ENCODE measurements around the gene ACP2. TPM values are rescaled to one million over a fixed set of nuclear protein-coding genes. Genes with fewer than 3 reads are reported as not detected.
A peak's percentile ranks its signal among the peaks of the same experiment; 100 is the strongest.

Gene ACP2
- total RNA-seq, 2 donors from 2014 or later: 94.6 to 104 TPM

- no peak for DNase-seq (ENCODE audit: low spot score)
- no peak for TF ChIP-seq POLR2A (IDR thresholded peaks at IDR 0.05)
- TF ChIP-seq POLR2AphosphoS5 (IDR thresholded peaks at IDR 0.05): no peak
- no peak for TF ChIP-seq CTCF (IDR thresholded peaks at IDR 0.05)
- 87% methylated on average over 12 of the region's 12 CpGs for WGBS
- Histone ChIP-seq H3K4me1 (replicated peaks) (no peaks in the 10 kb centered on the region), H3K27ac (peak overlapping the region in 1 of 2 donors; percentile 39), H3K4me3 (no peak overlapping the region), H3K9me3 (no peaks in the 10 kb centered on the region), H3K27me3 (replicated peaks; ENCODE audit: insufficient read depth) (no peaks in the 10 kb centered on the region), H3K36me3 (peaks cover 0 to 8% of the 10 kb centered on the region in 2 donors)
- intact Hi-C loops (cut with DNase I): no loop called here
Measured at GRCh38 chr11:47235163-47235562, 13.5 kb downstream of the ACP2 start.

- no peaks in the 10 kb centered on the region for H3K4me1 ChIP-seq (replicated peaks)
- H3K27me3 ChIP-seq (replicated peaks; ENCODE audit: insufficient read depth): no peaks in the 10 kb centered on the region
- DNase-seq (ENCODE audit: low spot score): peak; percentile 79
- H3K36me3 ChIP-seq: peaks cover 0 to 3% of the 10 kb centered on the region in 2 donors
- 17% methylated on average over 12 of the region's 12 CpGs for WGBS
- TF ChIP-seq POLR2A (IDR thresholded peaks at IDR 0.05): no peak
- no peak for TF ChIP-seq CTCF (IDR thresholded peaks at IDR 0.05)
- TF ChIP-seq POLR2AphosphoS5 (IDR thresholded peaks at IDR 0.05): peak; percentile 49
- intact Hi-C loops (cut with DNase I): no loop called here
- H3K27ac ChIP-seq: peak overlapping the region; percentile 39 to 58
- no peaks in the 10 kb centered on the region for H3K9me3 ChIP-seq
- peak overlapping the region; percentile 13 to 29 for H3K4me3 ChIP-seq
Measured at GRCh38 chr11:47234669-47235100, 13.9 kb downstream of the ACP2 start.

GRCh38 chr11:47233989-47234668, 14.5 kb downstream of the ACP2 start:
- H3K27ac ChIP-seq: peak overlapping the region; percentile 39 to 58
- peak overlapping the region; percentile 13 to 29 for H3K4me3 ChIP-seq
- H3K27me3 ChIP-seq (replicated peaks; ENCODE audit: insufficient read depth): no peaks in the 10 kb centered on the region
- no peaks in the 10 kb centered on the region for H3K4me1 ChIP-seq (replicated peaks)
- H3K36me3 ChIP-seq: no peaks in the 10 kb centered on the region
- TF ChIP-seq POLR2AphosphoS5 (IDR thresholded peaks at IDR 0.05) (no peak), POLR2A (IDR thresholded peaks at IDR 0.05) (no peak), CTCF (IDR thresholded peaks at IDR 0.05) (peak in 1 of 4 experiments; percentile 24)
- H3K9me3 ChIP-seq: no peaks in the 10 kb centered on the region
- 28% methylated on average over 11 of the region's 11 CpGs for WGBS
- intact Hi-C loops (cut with DNase I): no loop called here
- no peak for DNase-seq (ENCODE audit: low spot score)

DNA sequence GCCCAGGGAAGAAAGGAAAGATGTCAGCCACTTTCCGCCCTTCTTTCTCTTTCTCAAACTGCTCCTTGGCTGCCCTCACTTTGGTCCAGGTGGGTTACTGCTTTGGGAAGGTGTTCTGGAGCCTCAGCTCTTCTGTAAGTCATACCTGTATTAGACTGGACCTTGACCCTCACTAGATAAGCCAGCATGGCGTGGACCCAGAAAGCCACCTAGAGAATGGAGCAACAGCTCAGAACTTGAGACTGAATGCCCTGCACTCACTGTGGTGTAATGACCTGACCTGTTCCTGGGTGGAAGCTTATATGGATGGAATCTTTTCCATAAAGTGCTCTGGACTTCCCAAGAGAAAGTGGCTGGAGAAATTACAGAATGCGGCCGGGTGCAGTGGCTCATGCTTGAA, 15.6 kb downstream of the ACP2 start:
- no peaks in the 10 kb centered on the region for H3K9me3 ChIP-seq
- intact Hi-C loops (cut with DNase I): no loop called here
- TF ChIP-seq CTCF (IDR thresholded peaks at IDR 0.05): no peak
- no peak for TF ChIP-seq POLR2AphosphoS5 (IDR thresholded peaks at IDR 0.05)
- no peak for DNase-seq (ENCODE audit: low spot score)
- H3K27ac ChIP-seq: no peak overlapping the region
- no peaks in the 10 kb centered on the region for H3K27me3 ChIP-seq (replicated peaks; ENCODE audit: insufficient read depth)
- H3K4me1 ChIP-seq (replicated peaks): no peaks in the 10 kb centered on the region
- H3K36me3 ChIP-seq: no peaks in the 10 kb centered on the region
- H3K4me3 ChIP-seq: no peak overlapping the region
- WGBS: 100% methylated on average over 4 of the region's 4 CpGs

GRCh38 chr11:47229161-47229560, 19.5 kb downstream of the ACP2 start:
- Histone ChIP-seq H3K27ac (no peak overlapping the region), H3K9me3 (no peaks in the 10 kb centered on the region), H3K27me3 (replicated peaks; ENCODE audit: insufficient read depth) (no peaks in the 10 kb centered on the region), H3K4me3 (no peak overlapping the region), H3K36me3 (no peaks in the 10 kb centered on the region), H3K4me1 (replicated peaks) (no peaks in the 10 kb centered on the region)
- intact Hi-C loops (cut with DNase I): no loop called here
- WGBS: 93% methylated on average over 8 of the region's 8 CpGs
- DNase-seq (ENCODE audit: low spot score): no peak
- TF ChIP-seq POLR2AphosphoS5 (IDR thresholded peaks at IDR 0.05) (no peak), POLR2A (IDR thresholded peaks at IDR 0.05) (no peak), CTCF (IDR thresholded peaks at IDR 0.05) (no peak)
